Sigmoid colon (tissue), 7 donors: ENCODE measurements around the gene FAM240B. TPM values are rescaled to one million over a fixed set of nuclear protein-coding genes. Genes with fewer than 3 reads are reported as not detected.

ENCODE experiments used
- DNase-seq: peaks from one replicate; pipeline ENCODE4 v3.0.0-alpha.2; 2019
- H3K27ac ChIP-seq, 4 donors: fragments of 200-600 bp; sonication (generic); one replicate each; pipeline ENCODE4 v1.5.1; 2016 to 2019; ENCODE audit warnings: mild to moderate bottlenecking in 1 of 4
- H3K27me3 ChIP-seq, 3 donors: fragments of 200-600 bp; sonication (generic); one replicate each; pipeline ENCODE4 v1.5.1; 2019; ENCODE audit warnings: mild to moderate bottlenecking in 1 of 3
- H3K36me3 ChIP-seq, 4 donors: fragments of 200-600 bp; sonication (generic); one replicate each; pipeline ENCODE4 v1.5.1; 2016 to 2019
- H3K4me1 ChIP-seq, 4 donors: fragments of 200-600 bp; sonication (generic); one replicate each; pipeline ENCODE4 v1.5.1; 2017 to 2019
- H3K4me3 ChIP-seq, 4 donors: fragments of 200-600 bp; sonication (generic); one replicate each; pipeline ENCODE4 v1.5.1; 2017 to 2019; ENCODE audit warnings: mild to moderate bottlenecking in 2 of 4, moderate library complexity in 1 of 4
- H3K9me3 ChIP-seq, 4 donors: fragments of 200-600 bp in 3 of 4; sonication (generic) in 3 of 4; one replicate each; pipeline versions ENCODE4 v1.5.1 to v1.6.1; 2013 to 2019
- POLR2A ChIP-seq, 2 donors: fragments of 450-650 bp; IDR thresholded peaks; one replicate each; pipeline ENCODE4 v1.6.1; 2016; ENCODE audit warnings: antibody characterized with exemption in 2 of 2, mild to moderate bottlenecking in 2 of 2, moderate library complexity in 2 of 2
- POLR2AphosphoS5 ChIP-seq, 4 donors: sonication (generic); formaldehyde crosslinking; IDR thresholded peaks; one replicate each; pipeline ENCODE4 v1.6.1; 2017; ENCODE audit warnings: antibody characterized with exemption in 4 of 4
- WGBS, 2 donors: extraction: QIAGEN DNeasy Blood & Tissue Kit; methylation state at CpG; one replicate each; pipeline ENCODE4 v1.1.7; 2013; 5-methylcytosine and 5-hydroxymethylcytosine counted together
- intact Hi-C: fragments of 100-400 bp; cut with DNase I; formaldehyde crosslinking; loops from one replicate; pipeline ENCODE4 v1.15.1; 2023
- polyA plus RNA-seq, 3 donors: library from polyadenylated mRNA; stranded (reverse); fragments of 200-250 nt; gene quantifications; one replicate each; pipeline ENCODE4 v1.2.3, GENCODE V29; 2013
- small RNA-seq, 3 donors: library from RNA; depleted of rRNA; stranded (forward); fragments of <200 nt; gene quantifications; one replicate each; pipeline ENCODE3, GENCODE V24; 2016
- total RNA-seq, 4 donors: library from RNA; depleted of rRNA; stranded (reverse); fragments of >200 nt; gene quantifications; one replicate each; pipeline ENCODE4 v1.1.0, GENCODE V29; 2016
- TF ChIP-seq, protein P1 (sequence below), 4 experiments: fragments of 450-650 bp in 3 of 4; fragments of 200-600 bp in 1 of 4; IDR thresholded peaks; one replicate each; pipeline ENCODE4 v1.5.1; 2016 to 2019; ENCODE audit warnings: antibody characterized with exemption in 4 of 4, mild to moderate bottlenecking in 3 of 4, moderate library complexity in 2 of 4
- donor health status: healthy with polysubstance abuse.
- donor health status: Bipolar disorder and iron deficiency.
- donor health status: healthy.

The FAM240B gene
- total and polyA plus RNA-seq, 7 donors: not detected

DNA sequence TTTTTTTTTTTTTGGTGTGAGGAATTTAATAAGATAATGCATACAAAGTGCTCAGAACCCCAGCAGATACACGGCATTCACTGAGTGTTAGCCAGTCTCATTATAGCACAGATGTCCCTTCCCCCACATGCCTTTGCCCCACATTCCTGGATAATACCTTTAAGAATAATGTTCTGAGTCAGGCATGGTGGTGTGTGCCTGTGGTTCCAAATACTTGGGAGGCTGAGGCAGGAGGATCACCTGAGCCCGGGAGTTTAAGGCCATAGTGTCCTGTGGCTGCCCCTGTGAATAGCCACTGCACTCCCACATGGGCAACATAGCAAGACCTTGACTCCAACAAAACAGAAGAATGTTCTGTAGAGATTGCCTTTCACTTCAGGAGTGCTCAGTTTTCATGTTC lies 75.3 kb downstream of the FAM240B start:
- no peak overlapping the region for H3K27ac ChIP-seq
- H3K4me3 ChIP-seq: no peak overlapping the region
- no peaks in the 10 kb centered on the region for H3K36me3 ChIP-seq
- no peaks in the 10 kb centered on the region for H3K9me3 ChIP-seq
- no peaks in the 10 kb centered on the region for H3K4me1 ChIP-seq
- no peak for DNase-seq
- WGBS, 2 donors: 45 to 73% methylated on average over 2 of the region's 2 CpGs
- intact Hi-C loops: no loop called here
- peaks cover 0 to 8% (median 0%) of the 10 kb centered on the region in 3 donors for H3K27me3 ChIP-seq
- TF ChIP-seq POLR2AphosphoS5 (IDR thresholded peaks at IDR 0.05): no peak
- TF ChIP-seq POLR2A (IDR thresholded peaks at IDR 0.05): no peak
- TF ChIP-seq, protein P1, sequence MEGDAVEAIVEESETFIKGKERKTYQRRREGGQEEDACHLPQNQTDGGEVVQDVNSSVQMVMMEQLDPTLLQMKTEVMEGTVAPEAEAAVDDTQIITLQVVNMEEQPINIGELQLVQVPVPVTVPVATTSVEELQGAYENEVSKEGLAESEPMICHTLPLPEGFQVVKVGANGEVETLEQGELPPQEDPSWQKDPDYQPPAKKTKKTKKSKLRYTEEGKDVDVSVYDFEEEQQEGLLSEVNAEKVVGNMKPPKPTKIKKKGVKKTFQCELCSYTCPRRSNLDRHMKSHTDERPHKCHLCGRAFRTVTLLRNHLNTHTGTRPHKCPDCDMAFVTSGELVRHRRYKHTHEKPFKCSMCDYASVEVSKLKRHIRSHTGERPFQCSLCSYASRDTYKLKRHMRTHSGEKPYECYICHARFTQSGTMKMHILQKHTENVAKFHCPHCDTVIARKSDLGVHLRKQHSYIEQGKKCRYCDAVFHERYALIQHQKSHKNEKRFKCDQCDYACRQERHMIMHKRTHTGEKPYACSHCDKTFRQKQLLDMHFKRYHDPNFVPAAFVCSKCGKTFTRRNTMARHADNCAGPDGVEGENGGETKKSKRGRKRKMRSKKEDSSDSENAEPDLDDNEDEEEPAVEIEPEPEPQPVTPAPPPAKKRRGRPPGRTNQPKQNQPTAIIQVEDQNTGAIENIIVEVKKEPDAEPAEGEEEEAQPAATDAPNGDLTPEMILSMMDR (IDR thresholded peaks at IDR 0.05): no peak

Small RNA genes within 50 kb of the gene (small RNA-seq; reads per million reads assigned to genes)
- gene RNU6-765P: 0 reads per million in 3 donors

Other genes starting within 250 kb of the FAM240B start
- gene ANKRD18A, start 99.5 kb downstream of the FAM240B start, total RNA-seq: under 1 TPM; under 0.01 to 0.28 (median 0.07) TPM
- gene ANKRD18A, start 99.5 kb downstream of the FAM240B start, polyA plus RNA-seq: 1 to 10 TPM in 1 of 3 donors, under 1 TPM in 2; under 0.01 to 1.4 (median 0.23) TPM